ENCODE measurements around the gene APBA2.

APBA2 gene

DNA sequence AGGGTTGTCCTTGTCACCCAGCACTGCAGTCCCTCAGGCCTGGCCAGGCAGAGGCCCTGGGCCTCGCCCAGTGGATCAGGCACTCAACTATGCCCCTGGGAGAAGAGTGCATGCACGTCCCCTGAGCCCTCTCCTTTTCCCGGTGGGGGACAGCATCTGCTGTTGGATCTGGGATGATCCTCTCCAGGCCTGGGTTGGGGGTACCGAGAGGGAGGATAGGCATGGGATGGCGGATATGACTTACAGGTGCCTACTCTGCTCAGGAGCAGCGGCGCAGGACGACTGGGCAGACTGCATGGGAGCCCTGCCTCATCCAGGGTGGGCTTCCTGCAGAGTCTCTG, 9.0 kb upstream of the APBA2 start:
- no peak overlapping the region for H3K4me3 ChIP-seq (replicated peaks; ENCODE audit: low read depth, low read length)
- TF ChIP-seq, protein P1, sequence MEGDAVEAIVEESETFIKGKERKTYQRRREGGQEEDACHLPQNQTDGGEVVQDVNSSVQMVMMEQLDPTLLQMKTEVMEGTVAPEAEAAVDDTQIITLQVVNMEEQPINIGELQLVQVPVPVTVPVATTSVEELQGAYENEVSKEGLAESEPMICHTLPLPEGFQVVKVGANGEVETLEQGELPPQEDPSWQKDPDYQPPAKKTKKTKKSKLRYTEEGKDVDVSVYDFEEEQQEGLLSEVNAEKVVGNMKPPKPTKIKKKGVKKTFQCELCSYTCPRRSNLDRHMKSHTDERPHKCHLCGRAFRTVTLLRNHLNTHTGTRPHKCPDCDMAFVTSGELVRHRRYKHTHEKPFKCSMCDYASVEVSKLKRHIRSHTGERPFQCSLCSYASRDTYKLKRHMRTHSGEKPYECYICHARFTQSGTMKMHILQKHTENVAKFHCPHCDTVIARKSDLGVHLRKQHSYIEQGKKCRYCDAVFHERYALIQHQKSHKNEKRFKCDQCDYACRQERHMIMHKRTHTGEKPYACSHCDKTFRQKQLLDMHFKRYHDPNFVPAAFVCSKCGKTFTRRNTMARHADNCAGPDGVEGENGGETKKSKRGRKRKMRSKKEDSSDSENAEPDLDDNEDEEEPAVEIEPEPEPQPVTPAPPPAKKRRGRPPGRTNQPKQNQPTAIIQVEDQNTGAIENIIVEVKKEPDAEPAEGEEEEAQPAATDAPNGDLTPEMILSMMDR (IDR thresholded peaks at IDR 0.05; ENCODE audit: low read length, missing control alignments), result no peak
- no peak for DNase-seq (ENCODE audit: low read depth)

DNA sequence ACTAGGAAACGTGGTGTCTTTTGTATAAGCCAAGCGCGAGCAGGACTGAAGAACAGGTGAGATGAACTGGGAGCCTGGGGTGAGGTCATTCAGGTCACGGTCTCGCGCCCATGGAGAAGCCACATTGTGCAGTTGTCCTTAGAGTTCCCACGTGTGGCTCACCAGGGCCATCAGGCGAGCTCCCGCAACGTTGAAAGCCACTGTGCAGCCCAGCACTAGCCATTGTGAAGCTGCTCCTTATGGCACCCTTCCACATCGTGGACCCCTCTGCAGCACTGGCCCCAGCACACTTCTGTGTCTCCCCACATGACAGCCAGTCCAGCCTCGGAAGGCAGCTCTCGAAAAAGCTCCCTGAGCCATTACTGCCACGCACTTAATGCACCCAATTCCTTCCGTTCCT, 7.6 kb upstream of the APBA2 start:
- DNase-seq (ENCODE audit: low read depth), result no peak

DNA sequence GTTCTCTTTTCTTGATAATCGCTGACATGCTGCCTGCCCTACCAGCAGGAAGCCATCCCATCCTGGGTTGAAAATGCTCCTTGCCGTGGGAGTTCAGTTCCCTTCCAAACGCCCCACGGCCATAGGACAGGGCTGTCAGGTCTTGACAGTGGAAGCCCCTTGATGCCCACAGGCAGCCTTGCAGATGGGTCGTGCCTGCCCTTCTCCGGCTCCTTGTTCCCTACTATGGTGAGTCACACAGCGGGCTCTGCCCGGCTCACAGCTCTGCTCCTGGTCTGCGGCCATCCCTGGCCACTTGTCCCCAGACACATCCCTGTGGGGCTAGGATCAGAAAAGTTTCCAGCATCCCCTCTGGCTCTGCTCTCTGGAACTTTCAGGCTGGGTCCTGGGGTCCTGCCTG, 6.2 kb upstream of the APBA2 start:
- TF ChIP-seq, protein P1 (IDR thresholded peaks at IDR 0.05; ENCODE audit: low read length, missing control alignments), result no peak
- no peak overlapping the region for H3K4me3 ChIP-seq (replicated peaks; ENCODE audit: low read depth, low read length)
- DNase-seq (ENCODE audit: low read depth), result no peak

More for the DNA sequence above, 7.6 kb upstream of the APBA2 start:
- no peak overlapping the region for H3K4me3 ChIP-seq (replicated peaks; ENCODE audit: low read depth, low read length)
- TF ChIP-seq, protein P1 (IDR thresholded peaks at IDR 0.05; ENCODE audit: low read length, missing control alignments), result no peak

DNA sequence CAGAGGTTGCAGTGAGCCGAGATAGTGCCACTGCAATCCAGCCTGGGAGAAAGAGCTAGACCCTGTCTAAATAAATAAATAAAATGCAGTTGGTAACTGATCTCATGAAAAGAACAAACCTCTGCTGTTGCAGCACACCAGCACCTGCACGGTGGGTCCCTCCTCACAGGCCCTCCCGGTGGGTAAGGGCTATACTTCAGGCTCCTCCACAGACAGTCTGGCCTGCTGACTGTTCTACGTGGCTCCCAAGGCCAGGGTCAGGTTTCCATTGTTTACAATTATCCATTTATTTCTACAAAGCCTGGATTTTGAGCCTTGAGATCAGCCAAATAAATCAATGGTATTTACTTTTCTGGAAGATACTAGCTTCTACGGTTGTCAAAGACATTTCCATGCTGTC, 5.1 kb upstream of the APBA2 start:
- DNase-seq (ENCODE audit: low read depth), result no peak
- TF ChIP-seq, protein P1 (IDR thresholded peaks at IDR 0.05; ENCODE audit: low read length, missing control alignments), result no peak
- H3K4me3 ChIP-seq (replicated peaks; ENCODE audit: low read depth, low read length), result no peak overlapping the region

DNA sequence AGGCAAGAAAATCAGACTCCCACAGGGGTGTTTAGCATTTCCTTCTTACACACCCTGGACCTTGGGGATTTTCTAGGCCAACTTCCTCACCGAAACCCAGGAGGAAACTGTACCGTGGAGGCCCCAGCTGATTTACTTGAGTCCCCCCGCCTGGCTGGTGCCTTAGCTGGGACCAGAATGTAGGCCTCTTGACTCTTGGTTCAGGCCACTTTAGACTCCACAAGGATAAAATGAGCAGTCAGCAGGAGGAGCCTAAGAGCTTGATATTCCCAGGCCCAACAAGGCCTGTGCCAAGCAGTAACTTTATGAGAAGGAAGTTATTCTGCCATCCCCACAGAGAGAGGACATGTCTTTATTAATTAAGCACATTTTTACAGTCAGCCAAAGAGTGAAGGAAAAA, 4.6 kb upstream of the APBA2 start:
- no peak overlapping the region for H3K4me3 ChIP-seq (replicated peaks; ENCODE audit: low read depth, low read length)
- DNase-seq (ENCODE audit: low read depth), result peak; percentile 47
- TF ChIP-seq, protein P1 (IDR thresholded peaks at IDR 0.05; ENCODE audit: low read length, missing control alignments), result peak; percentile 9

DNA sequence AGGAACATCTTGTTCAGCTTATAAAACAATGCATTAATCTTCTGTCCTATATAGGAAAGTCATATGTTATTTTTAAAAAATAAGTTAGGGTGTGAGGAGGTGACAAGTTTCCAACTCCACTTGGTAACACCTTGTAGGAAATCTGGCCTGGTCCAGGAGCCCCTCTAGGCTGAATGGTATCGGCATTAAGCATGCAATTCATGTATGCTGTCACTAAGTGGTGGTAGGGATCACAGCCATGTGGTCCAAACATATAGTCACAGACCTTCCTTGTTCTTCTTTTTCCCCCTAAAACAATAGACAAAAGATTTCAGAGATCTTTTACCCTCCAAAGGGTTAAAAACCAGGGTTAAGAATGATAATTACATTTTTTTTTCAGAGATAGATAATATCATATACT, 4.2 kb upstream of the APBA2 start:
- peak; percentile 17 for DNase-seq (ENCODE audit: low read depth)
- no peak overlapping the region for H3K4me3 ChIP-seq (replicated peaks; ENCODE audit: low read depth, low read length)
- TF ChIP-seq, protein P1 (IDR thresholded peaks at IDR 0.05; ENCODE audit: low read length, missing control alignments), result peak; percentile 21

DNA sequence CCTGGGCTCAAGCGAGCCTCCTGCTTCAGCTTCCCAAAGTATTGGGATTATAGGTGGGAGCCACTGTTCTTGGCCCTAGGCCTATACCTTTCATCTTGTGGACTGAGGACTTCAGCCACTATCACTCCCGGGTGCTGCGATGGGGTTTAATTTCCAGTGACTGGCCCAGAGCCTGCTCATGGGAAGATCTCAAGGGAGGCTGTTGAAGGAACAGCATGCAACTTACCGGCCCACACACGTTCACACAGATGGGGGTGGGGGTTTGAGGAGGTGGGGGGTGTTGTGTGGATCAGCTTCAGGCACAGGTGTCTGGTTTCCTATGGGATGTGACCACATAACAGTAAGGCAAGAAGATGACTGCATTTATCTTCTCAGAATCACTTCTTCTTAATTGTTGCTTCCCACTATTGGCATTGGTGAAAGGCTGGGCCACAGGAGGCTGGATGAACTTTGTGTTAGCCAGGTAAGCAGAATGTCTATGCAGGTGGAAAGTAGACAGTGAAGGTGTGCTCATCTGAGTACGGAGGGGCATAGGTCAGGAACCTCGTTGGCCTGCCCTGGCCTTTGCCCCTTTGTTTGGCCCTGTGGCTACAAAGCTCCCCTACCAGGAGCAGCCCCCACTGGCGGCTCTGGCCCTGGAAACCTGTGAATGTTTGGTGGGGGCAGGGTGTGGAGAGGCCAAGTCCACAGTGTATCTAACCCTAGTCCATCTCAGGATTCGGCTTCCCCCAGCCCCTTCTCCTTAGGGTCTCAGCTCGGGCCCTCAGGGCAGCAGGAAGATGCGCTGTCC, 1.4 kb upstream of the APBA2 start:
- no peak overlapping the region for H3K4me3 ChIP-seq (replicated peaks; ENCODE audit: low read depth, low read length)
- TF ChIP-seq, protein P1 (IDR thresholded peaks at IDR 0.05; ENCODE audit: low read length, missing control alignments), result no peak
- DNase-seq (ENCODE audit: low read depth), result no peak
